PC-9 (cell line): ENCODE measurements around the gene IRF2.

Experiments used
- CTCF ChIP-seq: fragments of 200-600 bp; sonication (generic); conservative IDR thresholded peaks from 2 replicates; pipeline ENCODE4 v1.6.1; 2017; ENCODE audit warnings: mixed run types, antibody characterized with exemption, mild to moderate bottlenecking, moderate library complexity
- EZH2 ChIP-seq: fragments of 200-600 bp; sonication (generic); IDR thresholded peaks from 2 replicates; pipeline ENCODE4 v1.8.0; 2017; ENCODE audit warnings: antibody characterized with exemption, low read depth

- TF ChIP-seq CTCF, result no peak
- TF ChIP-seq EZH2, result no peak
Observed at GRCh38 chr4:184462724-184463123, 11.6 kb downstream of the IRF2 start.
